Skin of body (tissue), 2 donors: ENCODE results near the gene M6PR. TPM values are rescaled to one million over a fixed set of nuclear protein-coding genes. Genes with fewer than 3 reads are reported as not detected.

Experiments used
- DNase-seq: peaks from one replicate; lab custom pipeline; 2025; lab: John Stamatoyannopoulos, UW
- total RNA-seq: library from RNA; depleted of rRNA; stranded (reverse); fragments of >200 nt; gene quantifications from one replicate; pipeline ENCODE4 v1.2.3, GENCODE V29; 2014

The M6PR gene
- total RNA-seq: 95.6 TPM

- DNase-seq: peak; percentile 97
Measured at GRCh38 chr12:8949342-8950220, at the start of gene M6PR. M6PR (minus strand) TSS chr12:8949645; CDS start chr12:8946404, 3,241 bp downstream.

- no peak for DNase-seq
Measured at GRCh38 chr12:8996682-8997405, 47.4 kb upstream of the M6PR start.

- DNase-seq: no peak
Measured at GRCh38 chr12:8995021-8995775, 45.8 kb upstream of the M6PR start.

- DNase-seq: no peak
Measured at GRCh38 chr12:8993827-8994226, 44.4 kb upstream of the M6PR start.

- DNase-seq: no peak
Measured at GRCh38 chr12:8991371-8992345, 42.2 kb upstream of the M6PR start.

- DNase-seq: no peak
Measured at GRCh38 chr12:8989413-8989812, 40.0 kb upstream of the M6PR start, which contains the start of gene KLRG1. KLRG1 (plus strand) TSS chr12:8989546; CDS start chr12:8989636, 90 bp downstream.

- no peak for DNase-seq
Measured at GRCh38 chr12:8987685-8988084, 38.2 kb upstream of the M6PR start.

GRCh38 chr12:8987163-8987562 is 37.7 kb upstream of the M6PR start:
- DNase-seq: no peak

GRCh38 chr12:8985213-8985754 is 35.8 kb upstream of the M6PR start:
- no peak for DNase-seq

- no peak for DNase-seq
Measured at GRCh38 chr12:8980137-8980536, 30.7 kb upstream of the M6PR start.

GRCh38 chr12:8970432-8970831 is 21.0 kb upstream of the M6PR start:
- no peak for DNase-seq

- no peak for DNase-seq
Measured at GRCh38 chr12:8969861-8970411, 20.5 kb upstream of the M6PR start.

GRCh38 chr12:8968761-8969160 is 19.3 kb upstream of the M6PR start:
- DNase-seq: no peak

GRCh38 chr12:8960176-8960575 is 10.7 kb upstream of the M6PR start:
- no peak for DNase-seq

GRCh38 chr12:8958066-8958465 is 8.6 kb upstream of the M6PR start:
- no peak for DNase-seq

- DNase-seq: no peak
Measured at GRCh38 chr12:8957561-8957960, 8.1 kb upstream of the M6PR start.

- DNase-seq: no peak
Measured at GRCh38 chr12:8956772-8957171, 7.3 kb upstream of the M6PR start.

- no peak for DNase-seq
Measured at GRCh38 chr12:8956073-8956472, 6.6 kb upstream of the M6PR start.

GRCh38 chr12:8953773-8954402 is 4.4 kb upstream of the M6PR start:
- DNase-seq: no peak

- DNase-seq: no peak
Measured at GRCh38 chr12:8951744-8952143, 2.3 kb upstream of the M6PR start.
